HepG2 (cell line): ENCODE results near the gene EPB41L2. TPM values are rescaled to one million over a fixed set of nuclear protein-coding genes. Genes with fewer than 3 reads are reported as not detected.

ENCODE experiments used
- ATAC-seq: fragments of 200-7000 bp; cut with Tn5 transposase; 3 replicates; pipeline ENCODE4 v1.9.1; 2020; ENCODE audit warnings: mild to moderate bottlenecking, moderate library complexity
- BruUV-seq: library from RNA; stranded (reverse); fragments of 400-500 nt; replicated peaks from 2 replicates; lab custom pipeline; 2021; lab: Mats Ljungman, UMichigan
- CTCF ChIA-PET: fragments of 300-600 bp; formaldehyde crosslinking; extraction: SDS; loops from one replicate; lab custom pipeline; 2021; ENCODE audit warnings: low total read pairs, inconsistent platforms, low intra/inter-chr PET ratio; lab: Yijun Ruan, JAX
- POLR2A ChIA-PET: fragments of 350-600 bp; sonication (Branson Sonifier 250); formaldehyde crosslinking; loops from one replicate; lab custom pipeline; 2020; ENCODE audit warnings: antibody characterized with exemption, inconsistent platforms; lab: Yijun Ruan, JAX
- DNase-seq: peaks from one replicate; pipeline ENCODE4 v3.0.0-alpha.2; 2015; ENCODE audit warnings: low spot score
- FAIRE-seq: peaks from 3 replicates; lab custom pipeline; 2011; peaks lifted over from hg19 to GRCh38; lab: Jason Lieb, UNC
- H2AFZ ChIP-seq: one replicate; pipeline ENCODE4 v1.6.1; 2011; ENCODE audit warnings: low read length, inconsistent platforms
- H3K27ac ChIP-seq: fragments of 300-600 bp; 3 replicates; pipeline ENCODE4 v1.8.0; 2011; ENCODE audit warnings: mixed run types, mild to moderate bottlenecking, mixed read lengths, low read length, inconsistent platforms; ENCODE audit not compliant: insufficient read depth; ENCODE audit errors: extremely low read length
- H3K27me3 ChIP-seq, 2 experiments: fragments of 200-600 bp in 1 of 2; 2 replicates in 1 of 2; 3 replicates in 1 of 2; pipeline versions ENCODE4 v1.6.0 to v1.8.0; 2011; ENCODE audit warnings: low read length in 2 of 2, mild to moderate bottlenecking in 2 of 2, moderate library complexity in 2 of 2, inconsistent platforms in 1 of 2; ENCODE audit not compliant: insufficient read depth in 2 of 2, control insufficient read depth in 1 of 2
- H3K36me3 ChIP-seq, 2 experiments: fragments of 200-600 bp in 1 of 2; replicated peaks in 1 of 2; 2 replicates in 1 of 2; 3 replicates in 1 of 2; pipeline versions ENCODE4 v1.5.1 to v1.8.0; 2011; ENCODE audit warnings: low read length in 2 of 2, inconsistent platforms in 1 of 2; ENCODE audit not compliant: insufficient read depth in 2 of 2, control insufficient read depth in 1 of 2
- H3K4me1 ChIP-seq: 2 replicates; pipeline ENCODE4 v1.5.1; 2012; ENCODE audit warnings: low read length, inconsistent platforms; ENCODE audit not compliant: insufficient read depth
- H3K4me2 ChIP-seq: 2 replicates; pipeline ENCODE4 v1.6.0; 2011; ENCODE audit warnings: low read depth, low read length, inconsistent platforms
- H3K4me3 ChIP-seq, 3 experiments: fragments of 200-600 bp in 1 of 3; sonication (generic), shearing (Covaris generic) in 1 of 3; replicated peaks in 1 of 3; 2 replicates each; pipeline ENCODE4 v1.5.1; 2011 to 2016; ENCODE audit warnings: low read length in 3 of 3, inconsistent platforms in 2 of 3, low read depth in 2 of 3, mild to moderate bottlenecking in 2 of 3, control low read depth in 1 of 3, mixed read lengths in 1 of 3; ENCODE audit not compliant: insufficient read depth in 1 of 3
- H3K79me2 ChIP-seq: one replicate; pipeline ENCODE4 v1.6.1; 2011; ENCODE audit warnings: low read length, inconsistent platforms; ENCODE audit not compliant: insufficient read depth
- H3K9ac ChIP-seq: 2 replicates; pipeline ENCODE4 v1.6.0; 2011; ENCODE audit warnings: mild to moderate bottlenecking, low read depth, low read length, inconsistent platforms; ENCODE audit not compliant: insufficient read depth
- H3K9me3 ChIP-seq: 2 replicates; pipeline ENCODE4 v1.5.1; 2012; ENCODE audit warnings: mild to moderate bottlenecking, low read length
- H4K20me1 ChIP-seq: 2 replicates; pipeline ENCODE4 v1.6.0; 2011; ENCODE audit warnings: inconsistent platforms, mild to moderate bottlenecking, low read length, moderate library complexity; ENCODE audit not compliant: insufficient read depth
- DZIP1 ChIP-seq: sonication (generic); formaldehyde crosslinking; IDR thresholded peaks from 2 replicates; pipeline ENCODE4 v1.5.0; 2020; ENCODE audit warnings: mild to moderate bottlenecking, missing genetic modification reagents
- EED ChIP-seq: sonication (generic); formaldehyde crosslinking; IDR thresholded peaks from 2 replicates; pipeline ENCODE4 v1.5.0; 2020; ENCODE audit warnings: mild to moderate bottlenecking, missing genetic modification reagents
- EZH2 ChIP-seq: conservative IDR thresholded peaks from 2 replicates; pipeline ENCODE4 v1.6.1; 2012; ENCODE audit warnings: mild to moderate bottlenecking, low read depth, low read length, moderate library complexity
- FOSL1 ChIP-seq: sonication (generic); formaldehyde crosslinking; IDR thresholded peaks from 2 replicates; pipeline ENCODE4 v1.9.0; 2021; ENCODE audit warnings: missing genetic modification reagents, borderline replicate concordance
- FOXC1 ChIP-seq: sonication (generic); formaldehyde crosslinking; IDR thresholded peaks from 2 replicates; pipeline ENCODE4 v1.8.0; 2022; ENCODE audit warnings: mild to moderate bottlenecking, missing genetic modification reagents, borderline replicate concordance
- GZF1 ChIP-seq: sonication (generic); formaldehyde crosslinking; IDR thresholded peaks from 2 replicates; pipeline ENCODE4 v1.5.1; 2020; ENCODE audit warnings: mild to moderate bottlenecking, missing genetic modification reagents
- IKZF1 ChIP-seq: fragments of 450-650 bp; IDR thresholded peaks from 2 replicates; pipeline ENCODE4 v1.7.1; 2016
- MTA3 ChIP-seq: sonication (generic); formaldehyde crosslinking; IDR thresholded peaks from 2 replicates; pipeline ENCODE4 v1.4.0; 2020; ENCODE audit warnings: missing genetic modification reagents
- MYNN ChIP-seq: sonication (generic); formaldehyde crosslinking; IDR thresholded peaks from 2 replicates; pipeline ENCODE4 v1.4.0; 2020; ENCODE audit warnings: mild to moderate bottlenecking, low read depth, missing genetic modification reagents
- MYPOP ChIP-seq: sonication (generic); formaldehyde crosslinking; IDR thresholded peaks from 2 replicates; pipeline ENCODE4 v1.8.1; 2023; ENCODE audit warnings: mild to moderate bottlenecking, moderate library complexity, missing genetic modification reagents
- PBX2 ChIP-seq: IDR thresholded peaks from 2 replicates; pipeline ENCODE4 v1.6.1; 2016; ENCODE audit warnings: control low read depth
- PPARG ChIP-seq: conservative IDR thresholded peaks from 2 replicates; pipeline ENCODE4 v1.6.1; 2016; ENCODE audit warnings: missing biosample characterization, missing genetic modification reagents
- SIN3A ChIP-seq: IDR thresholded peaks from 2 replicates; pipeline ENCODE4 v1.6.1; 2011; ENCODE audit warnings: low read depth, mild to moderate bottlenecking, control low read depth, low read length, borderline replicate concordance
- TBX2 ChIP-seq: sonication (generic); formaldehyde crosslinking; IDR thresholded peaks from 2 replicates; pipeline ENCODE4 v1.5.0; 2020; ENCODE audit warnings: missing genetic modification reagents, mild to moderate bottlenecking, borderline replicate concordance
- ZNF660 ChIP-seq: sonication (generic); formaldehyde crosslinking; IDR thresholded peaks from 2 replicates; pipeline ENCODE4 v1.5.1; 2020; ENCODE audit warnings: mild to moderate bottlenecking, low read depth, missing genetic modification reagents, borderline replicate concordance
- ZSCAN29 ChIP-seq: sonication (generic); formaldehyde crosslinking; conservative IDR thresholded peaks from 2 replicates; pipeline ENCODE4 v1.4.0; 2020; ENCODE audit warnings: mild to moderate bottlenecking, missing genetic modification reagents
- WGBS: methylation state at CpG from one replicate; pipeline ENCODE4 v1.1.6; 2017; ENCODE audit warnings: low lambda C conversion rate; 5-methylcytosine and 5-hydroxymethylcytosine counted together
- in situ Hi-C: cut with HindIII; loops from 2 replicates; pipeline ENCODE4 v1.10.0; 2017; ENCODE audit warnings: low pct_unique_long_range_greater_than_20kb; ENCODE audit not compliant: extremely low pct_ligation_motif_present
- intact Hi-C: fragments of 100-400 bp; cut with micrococcal nuclease; formaldehyde crosslinking; loops from one replicate; pipeline ENCODE4 v1.10.0; 2022; ENCODE audit not compliant: unreplicated experiment
- polyA plus RNA-seq, 8 experiments: library from polyadenylated mRNA; depleted of rRNA in 3 of 8; stranded (reverse) in 7 of 8; unstranded in 1 of 8; fragments of >200 nt; fragmentation: Illumina TruSeq in 4 of 8; extraction: Trizol in 4 of 8; gene quantifications; 2 replicates each; pipeline versions ENCODE4 v1.2.1 to v1.2.3, GENCODE V29; 2011 to 2016; ENCODE audit warnings: low read depth in 4 of 8, missing spikeins in 1 of 8, mixed read lengths in 1 of 8; ENCODE audit not compliant: insufficient read depth in 1 of 8
- total RNA-seq, 5 experiments: library from RNA; depleted of rRNA; stranded (reverse); fragments of >200 nt; fragmentation: Illumina TruSeq; extraction: Trizol; gene quantifications; 2 replicates each; pipeline ENCODE4 v1.2.3, GENCODE V29; 2016; ENCODE audit warnings: low read depth in 1 of 5

The EPB41L2 gene
- total and polyA plus RNA-seq, 2 of the 13 experiments (the other 11 are each of a cell fraction or from before 2014, with no cell fraction given): 41.7 to 56.4 TPM

- FAIRE-seq (no peak), DNase-seq (no peak), ATAC-seq (no peak)
- in situ Hi-C loops (no loop called here), intact Hi-C loops (no loop called here)
- no peak overlapping the region for H3K27ac ChIP-seq
- H3K27me3 ChIP-seq: no peaks in the 10 kb centered on the region
- no peak for TF ChIP-seq MYNN
- no peak for TF ChIP-seq TBX2
- no peak for TF ChIP-seq PPARG (CRISPR knock-in tag)
- no peak for TF ChIP-seq MTA3 (CRISPR knock-in tag)
- TF ChIP-seq GZF1 (CRISPR knock-in tag): no peak
- no peak for TF ChIP-seq FOSL1 (CRISPR knock-in tag)
- no peak for TF ChIP-seq ZSCAN29 (CRISPR knock-in tag)
- no peak for TF ChIP-seq FOXC1 (CRISPR knock-in tag)
- no peak for TF ChIP-seq PBX2 (CRISPR knock-in tag)
- TF ChIP-seq DZIP1 (CRISPR knock-in tag): no peak
- TF ChIP-seq MYPOP (CRISPR knock-in tag): no peak
- TF ChIP-seq EED (CRISPR knock-in tag): no peak
- no peak for TF ChIP-seq IKZF1
- TF ChIP-seq SIN3A: no peak
- no peak for TF ChIP-seq EZH2
- no peak for TF ChIP-seq ZNF660 (CRISPR knock-in tag)
- peaks cover 29% of the 10 kb centered on the region for H3K9me3 ChIP-seq
- 93% methylated on average over 3 of the region's 3 CpGs for WGBS
- H3K36me3 ChIP-seq: peaks cover 0 to 3% of the 10 kb centered on the region in 2 experiments; a peak in 2 of 5 replicates
- POLR2A ChIA-PET: no interaction called here
- H3K4me1 ChIP-seq: peaks cover 17% of the 10 kb centered on the region
- peaks cover 83% of the 10 kb centered on the region for H3K79me2 ChIP-seq
- no peak overlapping the region for H3K4me2 ChIP-seq
- no TSS peak for BruUV-seq
- H2AFZ ChIP-seq: no peak overlapping the region
- H4K20me1 ChIP-seq: no peaks in the 10 kb centered on the region
- no peak overlapping the region for H3K4me3 ChIP-seq
- no peak overlapping the region for H3K9ac ChIP-seq
- CTCF ChIA-PET: no interaction called here
These were observed 57.5 kb downstream of the EPB41L2 start for GRCh38 chr6:131005439-131006016.
